22Rv1 (cell line): ENCODE results near the gene DCTN3.

ENCODE experiments used
- CTCF ChIP-seq: fragments of 450-650 bp; IDR thresholded peaks from 2 replicates; pipeline ENCODE4 v1.5.1; 2017; ENCODE audit warnings: mild to moderate bottlenecking
- ZFX ChIP-seq: fragments of 450-650 bp; IDR thresholded peaks from 2 replicates; pipeline ENCODE4 v1.6.1; 2017; ENCODE audit warnings: antibody characterized with exemption, borderline replicate concordance

- TF ChIP-seq CTCF = no peak
- no peak for TF ChIP-seq ZFX
These were observed 15.3 kb upstream of the DCTN3 start for GRCh38 chr9:34635556-34635955.
